ENCODE measurements around the gene TSPAN3. TPM values are rescaled to one million over a fixed set of nuclear protein-coding genes. Genes with fewer than 3 reads are reported as not detected.

TSPAN3 gene
- total RNA-seq, 4 donors from 2014 or later: 92.2 to 165 (median 131) TPM

DNA sequence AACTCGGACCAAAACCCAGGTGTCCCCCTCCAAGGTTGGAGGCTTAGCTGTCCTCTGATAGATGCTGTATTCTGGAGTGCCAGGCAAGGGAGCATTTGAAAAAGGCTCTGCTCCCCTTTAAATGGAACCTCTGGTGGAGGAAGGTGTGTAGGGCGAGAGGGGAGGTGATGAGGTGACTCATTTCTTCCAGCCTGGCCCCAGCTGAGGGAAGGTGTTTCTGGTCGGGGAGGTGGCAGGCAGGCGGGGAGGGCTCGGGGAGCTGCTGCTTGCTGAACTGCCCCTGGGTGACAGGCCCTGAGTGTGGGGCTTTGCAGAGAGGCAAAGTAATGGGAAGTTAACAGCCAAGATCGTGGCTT is 57.2 kb downstream of the TSPAN3 start:
- TF ChIP-seq POLR2A (IDR thresholded peaks at IDR 0.05; ENCODE audit: low read depth): no peak
- TF ChIP-seq, protein P1, sequence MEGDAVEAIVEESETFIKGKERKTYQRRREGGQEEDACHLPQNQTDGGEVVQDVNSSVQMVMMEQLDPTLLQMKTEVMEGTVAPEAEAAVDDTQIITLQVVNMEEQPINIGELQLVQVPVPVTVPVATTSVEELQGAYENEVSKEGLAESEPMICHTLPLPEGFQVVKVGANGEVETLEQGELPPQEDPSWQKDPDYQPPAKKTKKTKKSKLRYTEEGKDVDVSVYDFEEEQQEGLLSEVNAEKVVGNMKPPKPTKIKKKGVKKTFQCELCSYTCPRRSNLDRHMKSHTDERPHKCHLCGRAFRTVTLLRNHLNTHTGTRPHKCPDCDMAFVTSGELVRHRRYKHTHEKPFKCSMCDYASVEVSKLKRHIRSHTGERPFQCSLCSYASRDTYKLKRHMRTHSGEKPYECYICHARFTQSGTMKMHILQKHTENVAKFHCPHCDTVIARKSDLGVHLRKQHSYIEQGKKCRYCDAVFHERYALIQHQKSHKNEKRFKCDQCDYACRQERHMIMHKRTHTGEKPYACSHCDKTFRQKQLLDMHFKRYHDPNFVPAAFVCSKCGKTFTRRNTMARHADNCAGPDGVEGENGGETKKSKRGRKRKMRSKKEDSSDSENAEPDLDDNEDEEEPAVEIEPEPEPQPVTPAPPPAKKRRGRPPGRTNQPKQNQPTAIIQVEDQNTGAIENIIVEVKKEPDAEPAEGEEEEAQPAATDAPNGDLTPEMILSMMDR (IDR thresholded peaks at IDR 0.05): no peak
- no peak for TF ChIP-seq EP300 (IDR thresholded peaks at IDR 0.05)
- TF ChIP-seq POLR2AphosphoS5 (IDR thresholded peaks at IDR 0.05): no peak
- WGBS: 69% methylated on average over 5 of the region's 6 CpGs
- H3K9me3 ChIP-seq: no peaks in the 10 kb centered on the region
- no peaks in the 10 kb centered on the region for H3K27me3 ChIP-seq
- DNase-seq (ENCODE audit: extremely low spot score): no peak
- no peak overlapping the region for H3K4me3 ChIP-seq
- no peaks in the 10 kb centered on the region for H3K36me3 ChIP-seq
- peaks cover 0 to 9% (median 5%) of the 10 kb centered on the region in 4 donors for H3K4me1 ChIP-seq
- intact Hi-C loops (cut with DNase I): no loop called here
- H3K27ac ChIP-seq (replicated peaks in 1 of 4): no peak overlapping the region

DNA sequence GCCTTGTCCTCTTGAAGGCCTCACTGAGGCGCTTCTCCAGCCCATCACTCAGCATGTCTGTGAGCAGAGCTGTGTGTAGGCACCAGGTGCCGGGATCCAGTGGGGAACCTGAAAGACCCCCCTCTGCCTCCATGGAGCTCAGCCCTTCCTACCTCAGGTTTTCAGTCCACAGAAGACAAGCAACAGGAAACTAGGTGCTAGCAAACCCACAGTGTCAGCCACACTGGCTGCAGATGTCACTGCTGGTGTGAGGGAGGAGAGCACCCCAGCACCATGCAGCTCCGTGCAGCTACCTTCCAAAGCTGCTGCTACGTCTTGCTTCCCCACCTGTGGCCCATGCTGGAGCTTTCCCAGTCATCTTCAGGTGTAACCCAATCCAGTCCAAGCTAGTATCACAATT is 58.0 kb downstream of the TSPAN3 start:
- TF ChIP-seq POLR2AphosphoS5 (IDR thresholded peaks at IDR 0.05): no peak
- TF ChIP-seq POLR2A (IDR thresholded peaks at IDR 0.05; ENCODE audit: low read depth): no peak
- no peak for TF ChIP-seq EP300 (IDR thresholded peaks at IDR 0.05)
- TF ChIP-seq, protein P1 (IDR thresholded peaks at IDR 0.05): no peak
- Histone ChIP-seq H3K4me3 (no peak overlapping the region), H3K9me3 (no peaks in the 10 kb centered on the region), H3K27me3 (no peaks in the 10 kb centered on the region), H3K27ac (replicated peaks in 1 of 4) (no peak overlapping the region), H3K4me1 (peaks cover 0 to 9% (median 5%) of the 10 kb centered on the region in 4 donors), H3K36me3 (no peaks in the 10 kb centered on the region)
- 83% methylated on average over 1 of the region's 4 CpGs for WGBS
- no peak for DNase-seq (ENCODE audit: extremely low spot score)
- intact Hi-C loops (cut with DNase I): no loop called here

DNA sequence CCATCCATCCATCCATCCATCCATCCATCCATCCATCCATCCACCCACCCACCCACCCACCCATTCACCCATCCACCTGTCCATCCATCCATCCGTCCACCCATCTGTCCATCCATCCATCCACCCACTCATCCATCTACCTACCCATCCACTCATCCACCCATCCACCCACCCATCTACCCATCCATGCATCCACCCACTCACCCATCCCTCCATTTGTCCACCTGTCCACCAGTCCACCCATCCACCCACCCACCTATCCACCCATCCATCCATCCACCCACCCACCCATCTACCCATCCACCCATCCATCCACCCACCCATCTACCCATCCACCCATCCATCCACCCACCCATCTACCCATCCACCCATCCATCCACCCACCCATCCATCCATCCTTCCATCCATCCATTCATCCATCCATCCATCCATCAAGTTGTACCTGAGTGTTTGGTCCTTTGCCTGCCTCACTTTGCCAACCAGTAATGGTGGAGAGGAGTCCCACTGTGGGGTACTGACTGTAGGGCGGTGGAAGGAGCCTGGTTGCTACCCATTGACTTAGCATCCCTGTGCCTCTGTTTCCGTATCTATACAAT is 58.7 kb downstream of the TSPAN3 start:
- no peak overlapping the region for H3K4me3 ChIP-seq
- H3K9me3 ChIP-seq: no peaks in the 10 kb centered on the region
- H3K27me3 ChIP-seq: no peaks in the 10 kb centered on the region
- no peaks in the 10 kb centered on the region for H3K36me3 ChIP-seq
- no peak for DNase-seq (ENCODE audit: extremely low spot score)
- intact Hi-C loops (cut with DNase I): no loop called here
- TF ChIP-seq POLR2AphosphoS5 (IDR thresholded peaks at IDR 0.05): no peak
- TF ChIP-seq EP300 (IDR thresholded peaks at IDR 0.05): no peak
- TF ChIP-seq, protein P1 (IDR thresholded peaks at IDR 0.05): no peak
- WGBS: 96% methylated on average over 3 of the region's 3 CpGs
- H3K4me1 ChIP-seq: peaks cover 0 to 9% (median 5%) of the 10 kb centered on the region in 4 donors
- no peak overlapping the region for H3K27ac ChIP-seq (replicated peaks in 1 of 4)

DNA sequence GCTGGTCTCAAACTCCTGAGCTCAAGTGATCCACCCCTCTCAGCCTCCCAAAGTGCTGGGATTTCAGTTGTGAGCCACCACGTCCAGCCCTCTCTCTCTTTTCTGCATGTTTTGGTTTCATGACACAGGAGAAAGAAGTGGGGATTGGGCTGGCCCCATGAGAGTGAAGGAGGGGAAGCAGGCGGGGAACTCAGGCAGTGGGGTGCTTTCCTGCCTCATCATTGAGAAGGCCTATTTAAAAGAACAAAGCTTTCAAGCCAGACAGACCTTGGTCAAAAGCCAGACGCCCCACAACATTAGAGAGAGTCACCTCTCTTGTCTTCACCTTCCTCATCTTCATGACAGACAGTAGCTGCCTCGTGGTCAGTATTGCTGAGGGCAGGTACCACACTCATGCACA is 60.1 kb downstream of the TSPAN3 start:
- WGBS: 90% methylated on average over 4 of the region's 4 CpGs
- H3K36me3 ChIP-seq: no peaks in the 10 kb centered on the region
- intact Hi-C loops (cut with DNase I): no loop called here
- no peaks in the 10 kb centered on the region for H3K9me3 ChIP-seq
- DNase-seq (ENCODE audit: extremely low spot score): no peak
- H3K27ac ChIP-seq (replicated peaks in 1 of 4): no peak overlapping the region
- peaks cover 0 to 6% (median 2%) of the 10 kb centered on the region in 4 donors for H3K4me1 ChIP-seq
- H3K4me3 ChIP-seq: no peak overlapping the region
- TF ChIP-seq POLR2A (IDR thresholded peaks at IDR 0.05; ENCODE audit: low read depth) (no peak), POLR2AphosphoS5 (IDR thresholded peaks at IDR 0.05) (no peak), EP300 (IDR thresholded peaks at IDR 0.05) (no peak)
- TF ChIP-seq, protein P1 (IDR thresholded peaks at IDR 0.05): no peak
- no peaks in the 10 kb centered on the region for H3K27me3 ChIP-seq

DNA sequence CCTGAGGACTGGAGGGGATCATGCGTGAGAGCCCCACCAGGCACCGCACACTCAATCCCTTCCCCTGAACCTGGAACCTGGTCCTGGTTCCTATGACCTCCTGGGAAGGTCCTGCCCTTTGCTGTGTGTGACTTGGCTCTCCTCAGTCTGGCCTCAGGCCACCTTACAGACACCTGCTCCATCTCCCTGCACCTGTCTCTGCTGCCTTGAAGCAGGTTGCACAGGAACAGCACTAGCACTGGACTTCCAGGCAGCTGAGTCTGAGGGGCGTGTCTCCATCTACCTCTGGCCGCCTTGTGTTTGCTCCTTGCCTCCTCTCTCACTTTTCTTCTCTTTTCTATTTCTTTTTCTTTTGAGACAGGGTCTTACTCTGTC is 60.6 kb downstream of the TSPAN3 start:
- WGBS: 89% methylated on average over 4 of the region's 4 CpGs
- no peaks in the 10 kb centered on the region for H3K27me3 ChIP-seq
- H3K27ac ChIP-seq (replicated peaks in 1 of 4): no peak overlapping the region
- intact Hi-C loops (cut with DNase I): no loop called here
- H3K9me3 ChIP-seq: no peaks in the 10 kb centered on the region
- H3K4me1 ChIP-seq: peaks cover 0 to under 1% (median 0%) of the 10 kb centered on the region in 4 donors
- H3K4me3 ChIP-seq: no peak overlapping the region
- TF ChIP-seq EP300 (IDR thresholded peaks at IDR 0.05) (no peak), POLR2A (IDR thresholded peaks at IDR 0.05; ENCODE audit: low read depth) (no peak)
- no peak for DNase-seq (ENCODE audit: extremely low spot score)
- no peaks in the 10 kb centered on the region for H3K36me3 ChIP-seq

All from esophagus muscularis mucosa (tissue), 4 donors.